Stimulated activated CD4-positive, alpha-beta T cell treated with anti-CD3 and anti-CD28 coated beads, Interleukin-12 subunit alpha, Interleukin-12 subunit beta, amount 100 ng/mL, for 4 hours (primary cell): ENCODE data around the gene SUMO2.
"Not testable (repeated sequence)": the region's sequence is repeated elsewhere in the genome, so short reads cannot be mapped to it uniquely, and the experiment has no call there.

Experiments used
- DNase-seq: peaks from one replicate; pipeline ENCODE4 v3.0.0-alpha.2; 2020

The SUMO2 gene

DNA sequence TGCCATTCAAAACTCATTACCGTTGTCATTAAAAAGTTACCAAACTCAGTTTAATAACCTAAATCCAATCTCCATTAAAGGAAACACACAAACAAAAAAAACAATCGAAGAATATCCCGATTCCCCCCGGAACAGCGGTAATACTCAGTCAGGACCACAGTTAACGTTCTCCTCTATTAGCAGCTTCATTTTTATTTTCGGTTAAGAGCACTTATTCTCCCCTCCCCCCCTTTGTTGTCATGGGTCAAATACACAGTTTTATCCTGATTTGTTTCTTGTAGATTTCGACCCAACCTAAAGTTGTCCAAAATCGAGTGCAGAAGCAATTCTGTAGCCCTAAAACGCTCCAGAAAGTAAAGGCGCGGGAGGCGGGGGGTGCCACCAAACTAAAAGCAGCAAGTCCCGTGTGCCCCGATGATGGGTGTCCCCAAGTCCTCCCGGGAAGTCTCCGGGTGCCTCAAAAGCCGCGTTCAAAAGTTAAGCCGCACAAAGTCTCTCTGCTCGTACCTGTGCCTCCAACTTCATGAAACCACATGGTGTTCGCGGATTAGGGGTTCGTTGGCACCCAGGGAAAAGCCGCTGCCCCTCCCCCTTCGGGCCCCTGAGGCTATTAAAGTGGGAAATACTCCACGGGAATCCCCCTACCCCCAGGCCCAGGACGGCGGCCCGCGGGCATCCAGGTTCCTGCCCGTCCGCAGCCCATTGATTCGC is 996 bp downstream of the SUMO2 start:
- DNase-seq: peak; percentile 30

DNA sequence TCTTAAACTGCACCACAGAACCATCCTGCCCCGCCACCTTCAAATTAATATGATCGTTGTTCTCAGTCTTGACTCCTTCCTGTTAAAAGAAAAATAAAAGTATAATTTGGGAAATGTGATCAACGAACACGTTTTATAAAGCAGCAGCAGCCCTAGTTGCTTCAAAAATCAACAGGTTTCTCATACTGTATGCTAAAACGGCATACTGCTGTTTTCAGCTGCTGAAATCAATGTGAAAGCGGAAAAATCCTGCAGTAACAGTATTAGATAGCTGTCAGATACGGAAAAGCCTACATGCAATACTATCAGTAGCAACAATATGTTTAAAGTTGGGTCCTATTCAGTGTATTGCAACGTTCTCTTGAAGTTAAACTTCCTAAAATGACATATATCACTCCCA is 1.6 kb downstream of the SUMO2 start:
- DNase-seq: no peak

DNA sequence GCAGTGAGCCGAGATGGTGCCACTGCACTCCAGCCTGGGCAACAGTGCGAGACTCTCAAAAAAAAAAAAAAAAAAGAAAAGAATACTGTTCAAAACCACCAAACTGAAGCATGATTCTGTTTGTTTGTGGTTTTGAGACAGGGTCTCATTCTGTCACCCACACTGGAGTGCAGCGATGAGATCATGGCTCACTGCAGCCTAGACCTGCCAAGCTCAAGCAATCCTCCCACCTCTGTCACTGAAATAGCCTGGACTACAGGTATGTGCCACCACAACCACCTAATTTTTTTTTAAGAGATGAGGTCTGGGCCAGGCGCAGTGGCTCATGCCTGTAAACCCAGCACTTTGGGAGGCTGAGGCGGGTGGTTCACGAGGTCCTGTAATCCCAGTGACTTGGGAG is 4.3 kb downstream of the SUMO2 start:
- DNase-seq: no peak

DNA sequence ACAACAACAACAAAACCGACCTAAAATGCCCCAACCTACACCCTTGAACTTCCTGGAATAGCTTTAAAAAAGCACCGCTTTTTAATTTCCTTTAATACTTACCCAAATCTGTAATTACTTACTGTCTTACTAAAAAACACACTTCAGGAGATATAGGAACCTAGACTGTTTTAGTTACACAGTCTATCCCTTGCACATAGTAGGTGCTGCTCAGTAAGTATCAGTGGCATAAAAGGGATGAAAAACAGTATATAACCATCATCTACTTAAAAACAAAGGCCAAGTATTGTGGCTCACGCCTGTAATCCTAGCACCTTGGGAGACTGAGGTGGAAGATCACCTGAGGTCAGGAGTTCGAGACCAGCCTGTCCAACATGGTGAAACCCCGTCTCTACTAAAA is 6.1 kb downstream of the SUMO2 start:
- DNase-seq: no peak

DNA sequence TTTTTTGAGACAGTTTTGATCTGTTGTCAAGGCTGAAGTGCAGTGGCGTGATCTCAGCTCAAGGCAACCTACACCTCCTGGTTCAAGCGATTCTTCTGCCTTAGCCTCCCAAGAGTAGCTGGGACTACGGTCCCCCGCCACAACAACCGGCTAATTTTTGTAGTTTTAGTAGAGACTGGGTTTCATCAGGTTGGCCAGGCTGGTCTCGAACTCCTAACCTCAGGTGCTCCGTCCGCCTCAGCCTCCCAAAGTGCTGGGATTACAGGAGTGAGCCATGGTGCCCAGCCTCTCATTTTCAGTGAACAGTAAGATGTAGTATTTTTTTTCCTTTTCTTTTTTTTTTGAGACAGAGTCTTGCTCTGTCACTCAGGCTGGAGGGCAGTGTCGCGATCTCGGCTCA is 7.8 kb downstream of the SUMO2 start:
- DNase-seq: no peak

DNA sequence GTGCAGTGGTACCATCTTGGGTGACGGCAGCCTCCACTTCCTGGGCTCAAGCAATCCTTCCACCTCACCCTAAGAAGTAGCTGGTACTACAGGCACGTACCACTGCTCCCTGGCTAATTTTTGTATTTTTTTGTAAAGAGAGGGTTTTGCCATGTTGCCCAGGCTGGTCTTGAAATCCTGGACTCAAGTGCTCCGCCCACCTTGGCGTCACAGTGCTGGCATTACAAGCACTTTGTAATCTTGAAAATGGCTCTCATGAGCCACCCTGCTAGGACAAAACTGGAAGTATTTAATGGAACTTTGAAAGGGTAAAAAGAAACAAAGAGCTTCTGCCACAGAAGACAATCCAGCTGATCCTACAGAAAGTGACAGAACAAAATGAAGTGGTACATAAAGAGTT is 9.2 kb downstream of the SUMO2 start:
- DNase-seq: no peak

DNA sequence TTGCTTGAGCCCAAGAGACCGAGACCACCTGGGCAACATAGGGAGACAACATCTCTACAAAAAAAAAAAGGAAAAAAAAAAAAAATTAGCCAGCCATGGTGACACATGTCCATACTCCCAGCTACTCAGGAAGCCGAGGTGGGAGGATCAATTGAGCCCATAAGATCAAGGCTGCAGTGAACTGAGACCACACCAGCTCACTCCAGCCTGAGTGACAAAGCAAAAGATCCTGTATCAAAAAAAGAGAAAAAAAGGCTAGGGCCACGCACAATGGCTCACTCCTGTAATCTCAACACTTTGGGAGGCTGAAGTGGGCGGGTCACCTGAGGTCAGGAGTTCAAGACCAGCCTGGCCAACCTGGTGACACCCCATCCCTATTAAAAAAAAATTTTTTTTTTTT is 13.8 kb downstream of the SUMO2 start:
- no peak for DNase-seq

DNA sequence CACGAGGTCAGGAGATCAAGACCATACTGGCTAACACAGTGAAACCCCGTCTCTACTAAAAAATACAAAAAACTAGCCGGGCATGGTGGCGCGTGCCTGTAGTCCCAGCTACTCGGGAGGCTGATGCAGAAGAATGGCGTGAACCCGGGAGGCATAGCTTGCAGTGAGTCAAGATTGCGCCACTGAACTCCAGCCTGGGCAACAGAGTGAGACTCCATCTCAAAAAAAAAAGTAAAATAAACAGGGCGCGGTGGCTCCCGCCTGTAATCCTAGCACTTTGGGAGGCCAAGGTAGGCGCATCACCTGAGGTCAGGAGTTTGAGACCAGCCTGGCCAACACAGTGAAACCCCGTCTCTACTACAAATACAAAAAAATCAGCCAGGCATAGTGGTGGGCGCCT is 18.2 kb downstream of the SUMO2 start:
- not testable (repeated sequence) for DNase-seq

DNA sequence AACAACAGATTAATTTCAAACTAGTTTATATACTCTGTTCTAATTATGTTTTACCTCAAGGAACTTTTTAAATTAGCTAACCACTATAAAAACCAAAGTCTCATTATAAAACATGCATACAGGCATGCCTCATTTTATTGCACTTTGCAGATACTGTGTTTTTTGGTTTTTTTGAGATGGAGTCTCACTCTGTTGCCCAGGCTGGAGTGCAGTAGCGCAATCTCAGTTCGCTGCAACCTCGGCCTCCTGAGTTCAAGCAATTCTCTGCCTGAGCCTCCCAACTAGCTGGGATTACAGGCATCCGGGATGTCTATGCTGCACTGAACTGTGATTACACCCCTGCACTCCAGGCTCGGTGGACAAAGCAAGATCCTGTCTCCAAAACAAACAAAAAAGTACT is 19.7 kb downstream of the SUMO2 start:
- DNase-seq: no peak

DNA sequence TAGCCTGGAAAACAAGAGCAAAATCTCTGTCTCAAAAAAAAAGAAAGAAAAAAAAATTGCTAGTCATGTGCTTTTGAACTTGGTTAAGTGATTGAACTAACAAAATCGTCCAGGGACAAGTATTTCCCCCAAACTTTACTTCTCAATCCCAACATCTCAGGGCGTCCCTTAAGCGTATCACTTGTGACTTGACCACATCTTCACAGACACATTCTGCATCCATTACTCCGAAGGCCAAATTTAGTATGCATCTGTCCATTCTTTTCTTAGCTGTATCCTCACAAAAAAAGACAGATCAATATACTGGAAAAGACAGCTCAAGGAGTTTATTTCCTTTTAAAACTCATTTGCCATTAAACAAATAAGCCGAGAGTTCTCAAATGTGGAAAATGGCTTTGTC is 22.5 kb downstream of the SUMO2 start:
- no peak for DNase-seq

DNA sequence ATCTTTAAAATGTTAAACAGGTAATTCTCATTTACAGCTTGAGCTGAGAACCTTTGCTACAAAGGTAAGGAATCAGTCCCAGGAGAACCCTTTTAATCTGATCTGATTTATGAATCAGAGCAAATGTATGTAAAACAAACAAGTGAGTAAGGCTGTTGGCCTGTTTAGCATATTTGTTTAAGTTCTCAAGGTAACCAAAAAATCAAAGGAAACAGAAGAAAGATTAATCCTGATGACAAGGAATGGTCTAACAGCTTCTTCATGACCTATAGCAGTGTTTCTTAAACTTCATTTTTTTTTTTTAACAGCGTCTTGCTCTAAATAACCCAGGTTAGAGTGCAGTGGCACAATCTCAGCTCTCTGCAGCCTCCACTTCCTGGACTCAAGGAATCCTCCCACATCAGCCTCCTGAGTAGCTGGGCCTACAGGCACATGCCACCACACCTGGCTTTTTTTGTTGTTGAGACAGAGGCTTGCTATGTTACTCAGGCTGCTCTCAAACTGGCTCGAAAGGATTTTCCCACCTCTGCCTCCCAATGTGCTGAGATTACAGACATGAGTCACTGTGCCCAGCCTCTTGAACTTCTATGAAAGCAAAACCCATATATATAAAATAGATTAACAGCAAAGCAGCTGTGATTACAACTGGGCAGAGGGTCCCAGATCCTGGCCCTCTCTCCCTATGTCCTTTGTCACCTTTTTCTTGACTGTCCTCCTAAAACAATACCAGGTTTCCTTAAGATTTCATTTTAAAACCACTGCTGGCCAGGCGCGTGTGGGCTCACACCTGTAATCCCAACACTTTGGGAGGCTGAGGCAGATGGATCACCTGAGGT is 23.3 kb downstream of the SUMO2 start:
- DNase-seq: no peak

DNA sequence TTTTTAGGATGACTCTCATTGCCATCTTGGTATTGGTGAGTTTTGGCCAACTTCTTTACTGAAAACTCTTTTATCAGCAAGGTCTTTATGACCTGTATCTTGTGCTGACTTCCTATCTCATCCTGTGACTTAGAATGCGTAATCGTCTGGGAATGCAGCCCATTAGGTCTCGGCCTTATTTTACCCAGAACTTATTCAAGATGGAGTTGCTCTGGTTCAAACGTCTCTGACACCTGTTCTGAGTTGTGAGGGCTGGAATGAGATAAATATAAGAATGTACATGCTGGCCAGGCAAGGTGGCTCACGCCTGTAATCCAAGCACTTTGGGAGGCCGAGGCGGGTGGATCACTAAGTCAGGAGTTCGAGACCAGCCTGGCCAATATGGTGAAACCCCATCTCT is 24.3 kb downstream of the SUMO2 start:
- not testable (repeated sequence) for DNase-seq

DNA sequence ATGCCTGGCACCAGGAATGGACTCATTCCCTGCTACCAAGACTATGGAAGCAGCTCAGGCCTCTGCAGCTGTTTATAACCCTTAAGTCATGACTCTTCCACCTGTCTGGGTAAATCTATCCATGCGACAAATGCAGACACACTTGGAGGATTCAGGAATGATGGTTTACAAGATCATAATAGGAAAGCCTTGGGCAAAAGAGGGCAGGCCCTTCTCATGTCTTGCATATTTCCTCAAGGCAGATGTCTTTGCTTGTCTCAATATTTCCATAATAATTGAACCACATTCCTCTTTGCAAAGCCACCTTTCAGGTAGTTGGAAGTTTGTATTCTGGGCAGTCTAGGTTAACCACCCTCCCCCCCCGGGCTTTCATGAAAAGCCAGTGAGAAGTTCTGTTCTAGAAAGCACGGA is 27.6 kb downstream of the SUMO2 start:
- no peak for DNase-seq

DNA sequence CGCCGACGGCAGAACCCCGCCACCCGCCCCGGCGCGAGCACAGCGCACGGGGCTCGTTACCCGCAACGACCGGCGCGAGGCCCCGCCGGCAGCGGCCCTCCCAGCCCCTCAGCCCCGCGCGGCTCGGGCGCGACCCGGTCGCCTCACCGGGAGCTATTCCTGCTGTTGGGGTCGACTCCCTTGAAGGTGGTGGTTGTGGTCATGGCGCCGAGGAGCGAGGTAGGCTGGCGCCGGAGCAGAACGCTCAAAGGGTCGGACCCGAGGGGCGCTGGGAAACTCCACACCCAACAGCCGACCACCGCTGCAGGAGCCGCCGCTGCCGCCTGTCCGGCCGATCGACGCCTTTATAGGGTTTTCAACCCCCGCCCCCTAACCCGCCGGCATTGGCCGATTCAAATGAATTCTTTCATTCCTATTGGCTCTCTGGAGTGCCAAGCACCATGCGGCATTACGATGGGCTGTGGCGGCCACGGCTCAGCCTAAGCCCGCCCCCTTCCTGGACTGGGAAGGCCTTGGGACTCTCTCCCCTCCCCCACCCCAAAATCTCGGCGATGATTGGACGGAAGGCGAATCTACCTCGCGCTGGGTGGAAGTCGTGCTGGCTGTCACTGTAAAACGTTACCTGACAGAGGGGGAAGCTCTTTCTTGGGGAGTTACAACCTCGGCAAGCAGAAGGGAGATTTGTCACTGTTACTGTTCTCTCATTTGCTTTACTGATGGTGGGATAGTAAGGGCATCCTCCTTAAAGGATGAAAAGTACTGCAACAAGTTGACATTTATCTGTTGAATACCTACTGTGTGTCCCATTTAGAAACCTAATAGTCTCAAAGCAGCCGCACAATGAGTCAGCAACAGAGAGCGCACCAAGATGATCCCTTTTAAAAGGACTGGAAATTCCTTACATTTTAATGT is 28.3 kb downstream of the SUMO2 start, which contains the start of gene JPT1:
TSS of gene JPT1 (minus strand) at position 318 of the 912 bp plus-strand sequence. CDS start at position 203, 115 bp downstream.
- DNase-seq: peak; percentile 95

DNA sequence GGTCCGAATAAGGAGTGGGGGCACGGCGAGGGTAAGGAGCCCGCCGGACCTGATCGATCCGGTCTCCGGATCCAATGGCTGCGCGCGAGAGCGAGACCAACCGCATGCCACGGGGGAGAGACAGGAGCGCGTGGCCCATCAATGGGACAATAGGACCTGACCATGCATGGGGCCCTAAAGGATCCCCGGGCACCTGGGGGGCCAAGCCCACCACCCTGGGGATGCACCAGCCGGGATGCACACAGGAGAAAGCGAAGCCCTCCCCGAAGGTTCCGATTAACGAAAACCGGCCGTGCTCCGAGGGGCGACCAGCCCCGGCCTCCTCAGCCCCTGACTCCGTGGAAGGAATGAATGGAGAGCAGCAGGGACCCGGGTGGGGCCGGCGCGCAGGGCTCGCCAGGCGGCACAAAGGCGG is 29.0 kb downstream of the SUMO2 start:
- no peak for DNase-seq

DNA sequence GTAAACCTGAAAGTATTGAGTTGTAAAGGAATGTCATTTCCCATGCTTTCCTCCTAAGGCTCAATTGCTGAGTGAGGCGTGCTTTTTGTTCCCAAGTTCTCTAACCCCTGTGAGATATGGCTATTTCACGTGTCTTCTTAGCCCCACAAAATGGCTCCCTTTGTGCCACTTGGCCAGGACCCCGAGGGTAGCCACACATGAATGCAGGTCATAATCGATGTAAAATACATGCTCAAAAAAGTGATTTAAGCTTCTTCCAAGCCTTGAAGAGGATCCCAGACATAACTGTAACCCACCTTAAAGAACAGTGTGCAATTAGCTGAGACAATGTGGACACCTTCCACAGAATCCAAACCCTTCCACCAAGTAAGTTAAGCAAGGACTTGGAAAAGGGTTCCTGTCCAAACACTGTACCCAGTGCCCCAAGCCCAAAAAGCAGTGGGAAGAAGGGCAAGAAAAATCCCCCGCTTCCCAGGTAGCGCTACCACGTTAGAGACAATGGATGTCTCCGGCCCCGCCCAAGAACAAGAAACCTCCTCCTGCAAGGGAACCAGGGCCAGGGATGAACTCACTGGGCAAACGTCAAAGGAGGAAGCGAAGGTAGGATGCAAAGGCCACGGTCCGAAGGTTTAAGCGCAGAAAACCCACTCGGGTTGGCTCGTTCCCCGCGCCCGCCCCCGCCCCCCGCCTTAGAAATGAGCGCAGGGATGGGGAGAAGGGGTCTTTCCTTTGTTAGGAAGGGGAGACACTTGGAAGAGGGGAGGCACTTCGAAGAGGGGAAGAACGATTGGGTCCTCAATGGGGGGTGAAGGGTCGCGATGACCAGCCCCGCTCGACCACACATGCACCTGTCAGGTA is 29.6 kb downstream of the SUMO2 start:
- DNase-seq: no peak

DNA sequence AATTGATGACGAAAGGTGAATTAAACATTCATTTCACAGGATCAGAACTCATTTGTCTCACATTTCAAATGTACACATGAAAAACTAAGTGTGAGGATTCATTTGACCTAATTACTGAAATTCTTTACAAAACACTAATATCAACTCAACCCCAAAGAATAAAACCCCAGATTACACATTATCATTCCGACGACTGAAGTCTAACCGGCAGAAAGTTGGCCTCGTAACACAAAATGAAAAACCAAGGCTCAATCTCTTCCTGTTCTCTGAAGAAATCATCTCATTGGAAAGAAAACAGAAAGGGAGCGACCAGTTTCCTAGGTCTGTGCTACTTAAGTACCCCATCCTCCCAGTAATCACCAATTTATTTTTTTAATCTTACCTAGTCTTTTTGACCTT is 30.2 kb downstream of the SUMO2 start:
- DNase-seq: no peak

DNA sequence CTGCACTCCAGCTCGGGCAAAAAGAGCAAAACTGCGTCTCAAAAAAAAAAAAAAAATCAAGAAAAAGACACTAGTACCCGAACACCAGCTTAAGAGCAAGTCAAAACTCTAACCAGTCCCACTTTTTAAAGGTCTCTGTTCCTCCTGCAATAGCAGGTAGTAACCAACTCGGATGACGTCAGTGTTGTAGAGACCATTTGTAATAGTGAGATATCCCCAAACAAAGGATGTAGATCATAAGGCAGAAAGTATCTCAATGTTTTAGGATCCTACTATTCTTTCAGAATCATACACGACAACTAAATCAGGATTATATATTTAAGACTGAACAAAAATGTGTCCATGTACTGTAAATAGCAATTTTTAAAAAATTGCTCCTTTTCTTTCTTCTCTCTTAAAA is 30.8 kb downstream of the SUMO2 start:
- no peak for DNase-seq

DNA sequence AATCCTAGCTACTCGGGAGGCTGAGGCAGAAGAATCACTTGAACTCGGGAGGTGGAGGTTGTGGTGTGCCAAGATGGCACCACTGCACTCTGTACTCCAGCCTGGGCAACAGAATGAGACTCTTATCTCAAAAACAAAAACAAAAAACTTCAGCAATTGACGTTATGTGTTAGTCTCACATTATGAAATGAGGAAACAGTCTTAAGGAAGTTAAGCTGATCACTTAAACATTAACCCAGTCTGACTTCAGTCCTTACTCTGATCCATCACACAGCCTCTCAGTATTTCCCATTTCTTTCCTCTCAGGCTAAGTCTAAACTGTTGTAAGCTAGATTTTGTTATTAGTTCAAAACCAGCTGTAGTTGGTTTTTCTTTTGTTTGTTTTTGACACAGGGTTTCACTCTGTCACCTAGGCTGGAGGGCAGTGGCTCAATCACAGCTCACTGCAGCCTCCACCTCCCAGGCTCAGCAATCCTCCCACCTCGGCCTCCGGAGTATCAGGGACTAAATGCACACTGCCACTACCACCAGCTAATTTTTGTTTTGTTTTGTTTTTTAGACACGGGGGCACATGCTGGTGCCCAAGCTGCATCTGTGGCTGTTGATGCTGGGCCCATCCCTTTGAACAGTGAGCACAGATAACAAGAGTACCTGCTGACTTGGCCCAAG is 34.7 kb downstream of the SUMO2 start:
- DNase-seq: no peak

DNA sequence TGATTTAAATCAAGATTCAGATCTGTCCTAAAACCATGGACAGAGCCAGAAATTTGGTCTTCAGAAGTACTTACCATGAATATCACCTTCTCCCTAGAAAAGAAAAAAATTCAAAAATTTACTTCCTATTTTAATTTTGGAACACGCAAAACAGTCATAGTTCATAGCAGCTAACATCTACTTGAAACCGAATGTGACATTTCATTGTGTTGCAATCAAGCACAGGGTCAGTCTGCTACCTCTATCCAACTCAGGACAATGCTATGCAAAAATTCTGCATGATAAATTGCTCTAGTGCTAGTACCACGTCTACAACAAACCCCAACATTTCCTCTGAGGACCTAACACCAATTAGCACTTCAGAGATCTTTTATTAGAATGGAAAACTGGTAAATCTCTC is 36.2 kb downstream of the SUMO2 start:
- no peak for DNase-seq

DNA sequence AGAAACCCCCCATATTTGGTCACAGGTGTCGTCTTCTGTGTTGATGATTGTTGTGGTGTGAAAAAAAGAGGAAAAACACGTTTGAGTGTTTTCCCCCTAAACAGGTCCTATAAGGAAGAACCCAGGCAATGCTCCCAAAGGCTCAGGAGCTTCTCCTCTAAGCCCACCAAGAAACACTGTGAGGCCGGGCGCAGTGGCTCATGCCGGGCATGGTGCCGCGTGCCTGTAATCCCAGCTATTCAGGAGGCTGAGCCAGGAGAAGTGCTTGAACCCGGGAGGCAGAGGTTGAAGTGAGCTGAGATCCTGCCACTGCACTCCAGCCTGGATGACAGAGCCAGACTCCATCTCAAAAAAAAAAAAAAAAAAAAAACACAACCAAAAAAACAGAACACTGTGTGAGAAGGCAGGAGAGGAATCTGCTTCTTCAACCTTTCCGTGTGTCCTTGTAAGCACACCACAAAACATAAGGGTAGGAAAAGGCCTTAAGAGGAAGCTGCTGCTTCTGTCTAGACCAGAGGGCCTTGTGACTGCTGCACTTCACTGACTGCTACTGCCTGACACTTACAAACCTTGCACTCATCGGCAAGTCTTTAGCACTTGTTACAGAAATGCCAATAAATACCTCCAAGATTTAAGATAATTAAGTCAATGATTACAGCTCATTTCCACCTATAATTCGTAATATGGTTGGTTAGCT is 37.8 kb downstream of the SUMO2 start:
- DNase-seq: no peak
